Thyroid gland (tissue), 4 donors: ENCODE measurements around the gene MUC2.

Experiments used
- POLR2A ChIP-seq, 2 donors: fragments of 450-650 bp; IDR thresholded peaks; one replicate each; pipeline ENCODE4 v1.6.1; 2017; ENCODE audit warnings: antibody characterized with exemption in 2 of 2, mild to moderate bottlenecking in 2 of 2, moderate library complexity in 1 of 2
- TF ChIP-seq, protein P1 (sequence below), 6 experiments: fragments of 200-600 bp in 3 of 6; fragments of 450-650 bp in 3 of 6; sonication (generic) in 3 of 6; IDR thresholded peaks; one replicate each; pipeline ENCODE4 v1.5.1; 2016 to 2019; ENCODE audit warnings: antibody characterized with exemption in 6 of 6, mild to moderate bottlenecking in 2 of 6, inconsistent platforms in 1 of 6, moderate library complexity in 1 of 6

DNA sequence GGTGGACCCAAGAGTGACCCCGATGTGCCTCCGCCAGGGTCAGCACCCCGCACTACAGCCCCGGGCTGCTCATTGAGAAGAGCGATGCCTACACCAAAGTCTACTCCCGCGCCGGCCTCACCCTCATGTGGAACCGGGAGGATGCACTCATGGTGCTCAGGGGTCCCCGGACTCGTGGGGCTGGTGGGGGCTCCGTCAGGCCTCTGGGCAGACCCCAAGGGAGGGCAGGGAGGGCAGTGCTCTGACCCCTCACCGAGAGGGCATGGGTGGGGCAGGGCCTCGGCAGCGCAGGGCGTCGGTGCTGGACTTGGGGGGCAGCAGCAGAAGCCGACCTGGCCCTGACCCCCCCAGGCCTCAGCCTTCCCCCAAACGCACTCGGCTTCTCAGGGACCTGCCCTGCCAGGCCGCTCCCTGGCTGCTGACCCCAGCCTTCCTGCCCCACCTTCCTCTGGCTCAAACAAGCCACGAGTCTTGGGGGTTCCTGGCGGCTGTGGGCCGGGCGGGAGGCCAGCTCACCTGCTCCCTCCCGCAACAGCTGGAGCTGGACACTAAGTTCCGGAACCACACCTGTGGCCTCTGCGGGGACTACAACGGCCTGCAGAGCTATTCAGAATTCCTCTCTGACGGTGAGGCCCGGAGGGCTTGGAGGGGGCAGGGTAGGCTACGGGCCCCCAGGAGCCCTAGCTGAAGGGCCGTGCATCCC is 2.9 kb downstream of the MUC2 start:
- TF ChIP-seq, protein P1, sequence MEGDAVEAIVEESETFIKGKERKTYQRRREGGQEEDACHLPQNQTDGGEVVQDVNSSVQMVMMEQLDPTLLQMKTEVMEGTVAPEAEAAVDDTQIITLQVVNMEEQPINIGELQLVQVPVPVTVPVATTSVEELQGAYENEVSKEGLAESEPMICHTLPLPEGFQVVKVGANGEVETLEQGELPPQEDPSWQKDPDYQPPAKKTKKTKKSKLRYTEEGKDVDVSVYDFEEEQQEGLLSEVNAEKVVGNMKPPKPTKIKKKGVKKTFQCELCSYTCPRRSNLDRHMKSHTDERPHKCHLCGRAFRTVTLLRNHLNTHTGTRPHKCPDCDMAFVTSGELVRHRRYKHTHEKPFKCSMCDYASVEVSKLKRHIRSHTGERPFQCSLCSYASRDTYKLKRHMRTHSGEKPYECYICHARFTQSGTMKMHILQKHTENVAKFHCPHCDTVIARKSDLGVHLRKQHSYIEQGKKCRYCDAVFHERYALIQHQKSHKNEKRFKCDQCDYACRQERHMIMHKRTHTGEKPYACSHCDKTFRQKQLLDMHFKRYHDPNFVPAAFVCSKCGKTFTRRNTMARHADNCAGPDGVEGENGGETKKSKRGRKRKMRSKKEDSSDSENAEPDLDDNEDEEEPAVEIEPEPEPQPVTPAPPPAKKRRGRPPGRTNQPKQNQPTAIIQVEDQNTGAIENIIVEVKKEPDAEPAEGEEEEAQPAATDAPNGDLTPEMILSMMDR (IDR thresholded peaks at IDR 0.05): no peak
- no peak for TF ChIP-seq POLR2A (IDR thresholded peaks at IDR 0.05)
